Neural cell (in vitro differentiated cells): Measurements from ENCODE around the gene USP34. TPM values are rescaled to one million over a fixed set of nuclear protein-coding genes. Genes with fewer than 3 reads are reported as not detected.

Experiments used
- H2AFZ ChIP-seq: fragments of 200-600, 300-800 bp; sonication (generic), shearing (Covaris generic); 2 replicates; pipeline ENCODE4 v1.6.0; 2014; ENCODE audit warnings: low read depth, mild to moderate bottlenecking, antibody characterized with exemption, low read length, moderate library complexity
- H3F3A ChIP-seq: fragments of 200-600 bp; shearing (Covaris generic); 2 replicates; pipeline ENCODE4 v1.6.1; 2016; ENCODE audit warnings: mild to moderate bottlenecking, moderate library complexity, mixed read lengths, antibody characterized with exemption, low read length; ENCODE audit not compliant: insufficient read depth, poor library complexity, severe bottlenecking
- H3K27ac ChIP-seq: fragments of 200-600, 300-800 bp; sonication (generic), shearing (Covaris generic); 2 replicates; pipeline ENCODE4 v1.5.1; 2014; ENCODE audit warnings: mild to moderate bottlenecking, low read length, moderate library complexity
- H3K27me3 ChIP-seq: fragments of 300-800, 200-600 bp; sonication (generic), shearing (Covaris generic); 2 replicates; pipeline ENCODE4 v1.6.0; 2014; ENCODE audit warnings: mild to moderate bottlenecking, low read depth, low read length, moderate library complexity; ENCODE audit not compliant: insufficient read depth
- H3K36me3 ChIP-seq: fragments of 300-800, 200-600 bp; sonication (generic), shearing (Covaris generic); 2 replicates; pipeline ENCODE4 v1.5.1; 2014; ENCODE audit warnings: mild to moderate bottlenecking, antibody characterized with exemption, low read length, moderate library complexity; ENCODE audit not compliant: insufficient read depth
- H3K4me2 ChIP-seq: fragments of 300-800, 200-600 bp; sonication (generic), shearing (Covaris generic); 2 replicates; pipeline ENCODE4 v1.6.0; 2014; ENCODE audit warnings: mild to moderate bottlenecking, low read length
- H3K4me3 ChIP-seq: fragments of 300-800, 200-600 bp; sonication (generic), shearing (Covaris generic); 2 replicates; pipeline ENCODE4 v1.5.1; 2014; ENCODE audit warnings: mild to moderate bottlenecking, low read length, moderate library complexity
- H3K79me2 ChIP-seq: fragments of 200-600 bp; shearing (Covaris generic); replicated peaks from 2 replicates; pipeline ENCODE4 v1.6.0; 2014; ENCODE audit warnings: mild to moderate bottlenecking, low read length, moderate library complexity; ENCODE audit not compliant: insufficient read depth
- H3K9ac ChIP-seq: fragments of 300-800, 200-600 bp; sonication (generic), shearing (Covaris generic); 2 replicates; pipeline ENCODE4 v1.6.1; 2016; ENCODE audit warnings: mild to moderate bottlenecking, low read length, mixed read lengths
- H3K9me2 ChIP-seq: fragments of 200-600 bp; shearing (Covaris generic); 2 replicates; pipeline ENCODE4 v1.6.1; 2016; ENCODE audit warnings: mild to moderate bottlenecking, low read length, mixed read lengths; ENCODE audit not compliant: insufficient read depth
- H3K9me3 ChIP-seq: fragments of 200-600, 300-800 bp; sonication (generic), shearing (Covaris generic); 2 replicates; pipeline ENCODE4 v1.6.1; 2016; ENCODE audit warnings: mild to moderate bottlenecking, mixed run types, low read length, moderate library complexity, mixed read lengths
- H4K20me1 ChIP-seq: fragments of 200-600 bp; shearing (Covaris generic); 2 replicates; pipeline ENCODE4 v1.6.1; 2016; ENCODE audit warnings: mild to moderate bottlenecking, mixed run types; ENCODE audit not compliant: insufficient read depth
- EP300 ChIP-seq: fragments of 450-650 bp; conservative IDR thresholded peaks from 2 replicates; pipeline ENCODE4 v1.6.1; 2014; ENCODE audit warnings: antibody characterized with exemption, mild to moderate bottlenecking, moderate library complexity; ENCODE audit not compliant: poor library complexity, severe bottlenecking
- EZH2 ChIP-seq: fragments of 200-600, 300-800 bp; shearing (Covaris generic), sonication (generic); IDR thresholded peaks from 2 replicates; pipeline ENCODE4 v1.6.1; 2014; ENCODE audit warnings: antibody characterized with exemption, low read length, borderline replicate concordance, mild to moderate bottlenecking; ENCODE audit not compliant: insufficient read depth, poor library complexity, severe bottlenecking
- MXI1 ChIP-seq: fragments of 450-650 bp; conservative IDR thresholded peaks from 2 replicates; pipeline ENCODE4 v1.6.1; 2014; ENCODE audit warnings: antibody characterized with exemption, mild to moderate bottlenecking; ENCODE audit not compliant: poor library complexity, severe bottlenecking
- POLR2AphosphoS5 ChIP-seq: IDR thresholded peaks from 2 replicates; pipeline ENCODE4 v1.6.1; 2012
- RAD21 ChIP-seq: fragments of 450-650 bp; conservative IDR thresholded peaks from 2 replicates; pipeline ENCODE4 v1.6.1; 2014; ENCODE audit warnings: antibody characterized with exemption, mild to moderate bottlenecking, moderate library complexity
- SMC3 ChIP-seq: fragments of 450-650 bp; conservative IDR thresholded peaks from 2 replicates; pipeline ENCODE4 v1.6.1; 2014; ENCODE audit warnings: antibody characterized with exemption, mild to moderate bottlenecking, moderate library complexity; ENCODE audit not compliant: poor library complexity
- TAF1 ChIP-seq: IDR thresholded peaks from 2 replicates; pipeline ENCODE4 v1.6.1; 2012; ENCODE audit warnings: low read depth
- polyA plus RNA-seq: library from polyadenylated mRNA; depleted of rRNA; stranded (reverse); fragments of >200 nt; gene quantifications from 2 replicates; pipeline ENCODE4 v1.2.3, GENCODE V29; 2014
- TF ChIP-seq, protein P1 (sequence below): IDR thresholded peaks from 2 replicates; pipeline ENCODE4 v1.6.1; 2012; ENCODE audit warnings: borderline replicate concordance
- TF ChIP-seq, protein P2 (sequence below): fragments of 450-650 bp; IDR thresholded peaks from 2 replicates; pipeline ENCODE4 v1.5.1; 2014; ENCODE audit warnings: antibody characterized with exemption, mild to moderate bottlenecking, moderate library complexity; ENCODE audit not compliant: poor library complexity, severe bottlenecking

Gene USP34
- polyA plus RNA-seq, 1 donor from 2014 or later, result 87.9 TPM

DNA sequence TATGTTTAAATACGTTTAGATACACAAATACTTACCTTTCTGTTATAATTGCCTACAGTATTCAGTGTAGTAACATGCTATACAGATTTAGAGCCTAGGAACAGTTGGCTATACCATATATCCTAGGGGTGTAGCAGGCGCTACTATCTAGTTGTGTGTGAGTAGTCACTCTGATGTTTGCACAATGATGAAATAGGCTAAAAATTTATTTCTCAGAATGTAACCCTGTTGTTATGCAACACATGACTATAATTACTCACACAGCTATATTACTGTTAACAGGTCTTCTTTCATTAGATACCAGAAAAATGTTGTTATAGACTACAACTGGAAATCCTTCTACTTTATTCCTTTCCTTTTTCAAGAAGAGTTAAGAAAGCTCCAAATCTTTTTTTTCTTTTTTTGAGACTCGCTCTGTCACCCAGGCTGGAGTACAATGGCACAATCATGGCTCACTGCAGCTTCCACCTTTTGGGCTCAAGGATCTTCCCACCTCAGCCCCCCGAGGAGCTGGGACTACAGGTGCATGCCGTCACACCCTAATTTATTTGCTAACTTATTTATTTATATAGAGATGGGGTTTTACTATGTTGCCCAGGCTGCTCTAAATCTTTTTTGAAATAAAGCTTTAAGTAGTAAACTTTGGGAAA is 260.4 kb downstream of the USP34 start:
- H3K79me2 ChIP-seq, result no peaks in the 10 kb centered on the region
- no peak overlapping the region for H3K27ac ChIP-seq
- H3K9me2 ChIP-seq, result no peaks in the 10 kb centered on the region
- H3K4me2 ChIP-seq, result no peak overlapping the region
- no peak overlapping the region for H3K4me3 ChIP-seq
- no peak for TF ChIP-seq RAD21
- TF ChIP-seq, protein P1, sequence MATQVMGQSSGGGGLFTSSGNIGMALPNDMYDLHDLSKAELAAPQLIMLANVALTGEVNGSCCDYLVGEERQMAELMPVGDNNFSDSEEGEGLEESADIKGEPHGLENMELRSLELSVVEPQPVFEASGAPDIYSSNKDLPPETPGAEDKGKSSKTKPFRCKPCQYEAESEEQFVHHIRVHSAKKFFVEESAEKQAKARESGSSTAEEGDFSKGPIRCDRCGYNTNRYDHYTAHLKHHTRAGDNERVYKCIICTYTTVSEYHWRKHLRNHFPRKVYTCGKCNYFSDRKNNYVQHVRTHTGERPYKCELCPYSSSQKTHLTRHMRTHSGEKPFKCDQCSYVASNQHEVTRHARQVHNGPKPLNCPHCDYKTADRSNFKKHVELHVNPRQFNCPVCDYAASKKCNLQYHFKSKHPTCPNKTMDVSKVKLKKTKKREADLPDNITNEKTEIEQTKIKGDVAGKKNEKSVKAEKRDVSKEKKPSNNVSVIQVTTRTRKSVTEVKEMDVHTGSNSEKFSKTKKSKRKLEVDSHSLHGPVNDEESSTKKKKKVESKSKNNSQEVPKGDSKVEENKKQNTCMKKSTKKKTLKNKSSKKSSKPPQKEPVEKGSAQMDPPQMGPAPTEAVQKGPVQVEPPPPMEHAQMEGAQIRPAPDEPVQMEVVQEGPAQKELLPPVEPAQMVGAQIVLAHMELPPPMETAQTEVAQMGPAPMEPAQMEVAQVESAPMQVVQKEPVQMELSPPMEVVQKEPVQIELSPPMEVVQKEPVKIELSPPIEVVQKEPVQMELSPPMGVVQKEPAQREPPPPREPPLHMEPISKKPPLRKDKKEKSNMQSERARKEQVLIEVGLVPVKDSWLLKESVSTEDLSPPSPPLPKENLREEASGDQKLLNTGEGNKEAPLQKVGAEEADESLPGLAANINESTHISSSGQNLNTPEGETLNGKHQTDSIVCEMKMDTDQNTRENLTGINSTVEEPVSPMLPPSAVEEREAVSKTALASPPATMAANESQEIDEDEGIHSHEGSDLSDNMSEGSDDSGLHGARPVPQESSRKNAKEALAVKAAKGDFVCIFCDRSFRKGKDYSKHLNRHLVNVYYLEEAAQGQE, result no peak
- no peak for TF ChIP-seq EP300
- no peak for TF ChIP-seq TAF1
- no peak for TF ChIP-seq SMC3
- no peak for TF ChIP-seq EZH2
- TF ChIP-seq POLR2AphosphoS5, result no peak
- no peak for TF ChIP-seq MXI1
- TF ChIP-seq, protein P2, sequence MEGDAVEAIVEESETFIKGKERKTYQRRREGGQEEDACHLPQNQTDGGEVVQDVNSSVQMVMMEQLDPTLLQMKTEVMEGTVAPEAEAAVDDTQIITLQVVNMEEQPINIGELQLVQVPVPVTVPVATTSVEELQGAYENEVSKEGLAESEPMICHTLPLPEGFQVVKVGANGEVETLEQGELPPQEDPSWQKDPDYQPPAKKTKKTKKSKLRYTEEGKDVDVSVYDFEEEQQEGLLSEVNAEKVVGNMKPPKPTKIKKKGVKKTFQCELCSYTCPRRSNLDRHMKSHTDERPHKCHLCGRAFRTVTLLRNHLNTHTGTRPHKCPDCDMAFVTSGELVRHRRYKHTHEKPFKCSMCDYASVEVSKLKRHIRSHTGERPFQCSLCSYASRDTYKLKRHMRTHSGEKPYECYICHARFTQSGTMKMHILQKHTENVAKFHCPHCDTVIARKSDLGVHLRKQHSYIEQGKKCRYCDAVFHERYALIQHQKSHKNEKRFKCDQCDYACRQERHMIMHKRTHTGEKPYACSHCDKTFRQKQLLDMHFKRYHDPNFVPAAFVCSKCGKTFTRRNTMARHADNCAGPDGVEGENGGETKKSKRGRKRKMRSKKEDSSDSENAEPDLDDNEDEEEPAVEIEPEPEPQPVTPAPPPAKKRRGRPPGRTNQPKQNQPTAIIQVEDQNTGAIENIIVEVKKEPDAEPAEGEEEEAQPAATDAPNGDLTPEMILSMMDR, result no peak
- H3K9ac ChIP-seq, result no peak overlapping the region
- H3K36me3 ChIP-seq, result peaks cover 11% of the 10 kb centered on the region
- no peak overlapping the region for H2AFZ ChIP-seq
- H4K20me1 ChIP-seq, result no peaks in the 10 kb centered on the region
- no peaks in the 10 kb centered on the region for H3K9me3 ChIP-seq
- H3K27me3 ChIP-seq, result no peaks in the 10 kb centered on the region
- H3F3A ChIP-seq, result no peaks in the 10 kb centered on the region

DNA sequence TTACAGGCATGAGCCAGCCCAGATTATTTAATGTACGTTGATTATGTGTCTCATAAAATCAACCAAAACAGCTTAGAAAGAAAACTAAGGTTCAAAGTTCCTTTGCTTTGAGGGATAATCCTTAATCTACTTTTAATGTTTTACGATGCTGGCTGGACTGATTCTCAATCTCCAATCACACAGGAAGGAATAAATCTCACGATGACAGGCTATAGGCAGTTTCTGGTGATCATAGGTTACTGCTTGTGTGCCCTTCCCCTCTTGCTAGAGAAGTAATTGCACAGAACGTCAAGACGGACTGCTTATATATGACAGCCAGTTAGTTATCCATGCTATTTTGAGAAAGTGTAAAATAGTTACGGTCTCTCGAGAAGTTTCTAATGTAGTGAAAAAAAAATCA is 265.8 kb downstream of the USP34 start:
- Histone ChIP-seq H3K4me3 (no peak overlapping the region), H3K79me2 (no peaks in the 10 kb centered on the region), H2AFZ (no peak overlapping the region), H3K9me3 (no peaks in the 10 kb centered on the region), H3F3A (no peaks in the 10 kb centered on the region), H4K20me1 (no peaks in the 10 kb centered on the region), H3K4me2 (no peak overlapping the region), H3K9me2 (no peaks in the 10 kb centered on the region), H3K27me3 (no peaks in the 10 kb centered on the region), H3K9ac (no peak overlapping the region), H3K27ac (no peak overlapping the region), H3K36me3 (peaks cover 12% of the 10 kb centered on the region)
- TF ChIP-seq EP300 (no peak), EZH2 (no peak), MXI1 (no peak), TAF1 (no peak), RAD21 (no peak), SMC3 (no peak), POLR2AphosphoS5 (no peak)
- TF ChIP-seq, protein P2, result no peak
- TF ChIP-seq, protein P1, result no peak
